Kasumi-1 (cell line): Measurements from ENCODE around the gene CREB1.
"Not testable (repeated sequence)": the region's sequence is repeated elsewhere in the genome, so short reads cannot be mapped to it uniquely, and the experiment has no call there.

Experiments used
- DNase-seq, 2 experiments: peaks; one replicate each; lab custom pipeline; 2025; lab: John Stamatoyannopoulos, UW

Gene CREB1

GRCh38 chr2:207617011-207617671 lies 87.4 kb downstream of the CREB1 start:
- no peak for DNase-seq

DNA sequence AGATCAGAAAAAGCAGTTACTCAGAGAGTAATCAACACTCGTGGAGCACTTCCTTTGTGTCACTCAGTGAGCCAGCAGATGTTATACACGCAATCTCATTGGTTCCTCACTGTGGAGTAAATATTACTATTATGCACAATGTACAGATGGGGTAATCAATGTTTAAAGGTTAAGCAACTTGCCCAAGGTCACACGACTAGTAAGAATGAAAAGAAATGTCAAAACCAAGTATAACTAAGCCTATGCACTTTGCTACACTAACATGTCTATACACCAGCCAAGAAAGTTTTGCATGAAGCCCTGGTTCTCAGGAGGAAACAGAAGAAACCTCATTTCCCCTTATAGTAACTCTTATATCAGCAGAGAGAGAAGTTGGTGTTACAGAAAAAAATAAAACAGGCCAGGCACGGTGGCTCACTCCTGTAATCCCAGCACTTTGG lies 90.0 kb downstream of the CREB1 start:
- peak; percentile 55 to 63 for DNase-seq

GRCh38 chr2:207621501-207622039 lies 91.8 kb downstream of the CREB1 start:
- no peak for DNase-seq

GRCh38 chr2:207624185-207625013 lies 94.6 kb downstream of the CREB1 start:
- peak; percentile 34 to 49 for DNase-seq

GRCh38 chr2:207625014-207625907 lies 95.5 kb downstream of the CREB1 start, which contains the start of gene METTL21A:
TSS of gene METTL21A (minus strand) at chr2:207625394. CDS start at chr2:207624375, 1,019 bp downstream.
- DNase-seq = peak; percentile 61 to 64

DNA sequence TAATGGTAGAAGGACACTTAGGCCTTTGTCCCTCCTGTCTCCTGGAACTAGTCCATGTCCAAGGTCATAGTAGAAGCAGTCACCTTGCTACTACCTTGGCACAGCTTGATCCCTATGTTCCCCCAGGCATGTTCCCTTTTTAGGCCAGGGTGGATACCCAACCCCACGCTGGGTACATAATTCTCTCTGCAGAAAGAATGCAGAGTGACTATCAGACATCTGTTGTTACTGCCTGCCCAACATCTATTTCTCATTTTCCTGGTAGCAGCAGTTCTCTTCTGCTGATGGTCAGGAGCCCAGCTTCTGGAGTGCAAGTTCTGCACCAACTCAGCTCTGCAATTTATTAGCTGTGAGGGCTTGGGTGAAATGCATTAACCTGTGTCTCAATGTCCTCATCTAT lies 99.8 kb downstream of the CREB1 start:
- no peak for DNase-seq

- no peak for DNase-seq
Measured at GRCh38 chr2:207630491-207630890, 100.7 kb downstream of the CREB1 start.

DNA sequence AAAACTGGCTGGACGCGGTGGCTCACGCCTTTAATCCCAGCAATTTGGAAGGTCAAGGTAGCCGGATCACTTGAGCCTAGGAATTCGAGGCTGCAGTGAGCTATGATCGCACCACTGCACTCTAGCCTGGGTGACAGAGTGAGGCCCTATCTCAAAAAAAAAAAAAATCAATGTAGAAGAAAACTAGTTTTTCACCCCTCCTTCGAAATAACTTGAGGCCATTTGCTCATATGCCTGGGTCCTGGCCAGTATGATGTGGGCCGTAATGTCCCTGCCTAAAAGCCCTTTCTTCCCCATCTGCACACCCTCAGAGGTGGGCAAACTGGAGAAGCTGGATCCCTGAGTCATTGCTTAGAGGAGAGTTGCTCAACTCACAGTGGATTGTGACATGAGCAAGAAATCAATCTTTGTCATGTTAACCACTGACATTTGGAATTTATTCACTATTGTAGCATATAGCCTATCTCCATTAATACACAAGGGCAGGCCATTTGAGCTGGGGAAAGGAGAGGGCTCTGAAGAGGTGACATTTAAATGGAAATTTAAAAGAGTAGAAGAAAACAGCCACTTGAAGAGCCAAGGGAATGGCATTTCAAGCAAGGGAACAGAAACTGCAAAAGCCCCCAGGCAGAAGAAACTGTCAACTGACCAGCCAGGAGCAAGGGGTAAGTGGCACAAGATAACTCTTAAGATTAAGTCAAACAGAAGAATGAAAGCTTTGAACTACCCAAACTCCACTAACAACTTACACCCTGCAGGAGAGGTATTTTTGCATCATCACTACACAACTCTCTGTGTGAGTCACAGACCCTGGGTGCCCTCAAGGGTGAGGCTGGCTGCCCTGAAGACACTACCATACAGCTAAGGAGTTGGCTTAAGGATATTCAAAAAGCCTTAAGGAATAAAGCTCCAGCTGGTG lies 103.1 kb downstream of the CREB1 start:
- DNase-seq = peak; percentile 7 to 14

DNA sequence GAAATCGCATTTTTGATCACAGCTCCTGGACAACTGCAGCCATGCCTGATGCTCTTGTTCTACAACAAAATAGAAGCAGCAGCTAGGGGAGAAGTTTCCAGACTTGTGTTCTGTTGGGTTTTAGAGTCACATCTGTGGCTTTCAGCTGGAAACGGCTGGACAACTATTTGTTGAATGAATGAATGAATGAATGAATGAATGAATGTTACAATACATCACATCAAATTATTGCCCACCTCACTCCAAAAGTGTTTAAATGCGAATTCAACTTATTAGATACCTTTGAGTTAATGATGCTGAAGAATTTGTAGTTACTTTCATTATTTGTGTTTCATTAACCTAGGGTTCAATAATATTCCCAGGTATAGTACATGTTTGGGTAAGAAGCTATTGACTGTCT lies 103.9 kb downstream of the CREB1 start:
- DNase-seq = no peak

GRCh38 chr2:207635468-207636200 lies 105.9 kb downstream of the CREB1 start:
- DNase-seq = peak; percentile 0 to 1

DNA sequence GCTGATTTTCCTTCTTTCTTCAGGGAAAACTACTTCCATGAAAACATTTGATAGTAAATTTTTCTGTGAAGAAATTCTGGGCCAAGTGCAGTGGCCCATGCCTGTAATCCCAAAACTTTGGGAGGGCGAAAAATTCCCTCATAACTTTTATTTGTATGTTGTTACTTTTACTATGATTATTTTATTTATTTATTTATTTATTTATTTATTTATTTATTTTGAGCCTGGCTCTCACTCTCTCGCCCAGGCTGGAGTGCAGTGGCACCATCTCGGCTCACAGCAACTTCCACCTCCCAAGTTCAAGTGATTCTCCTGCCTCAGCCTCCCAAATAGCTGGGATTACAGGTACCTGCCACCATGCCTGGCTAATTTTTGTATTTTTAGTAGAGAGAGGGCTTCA lies 109.5 kb downstream of the CREB1 start:
- DNase-seq = not testable (repeated sequence)

GRCh38 chr2:207640160-207640559 lies 110.4 kb downstream of the CREB1 start:
- no peak for DNase-seq

DNA sequence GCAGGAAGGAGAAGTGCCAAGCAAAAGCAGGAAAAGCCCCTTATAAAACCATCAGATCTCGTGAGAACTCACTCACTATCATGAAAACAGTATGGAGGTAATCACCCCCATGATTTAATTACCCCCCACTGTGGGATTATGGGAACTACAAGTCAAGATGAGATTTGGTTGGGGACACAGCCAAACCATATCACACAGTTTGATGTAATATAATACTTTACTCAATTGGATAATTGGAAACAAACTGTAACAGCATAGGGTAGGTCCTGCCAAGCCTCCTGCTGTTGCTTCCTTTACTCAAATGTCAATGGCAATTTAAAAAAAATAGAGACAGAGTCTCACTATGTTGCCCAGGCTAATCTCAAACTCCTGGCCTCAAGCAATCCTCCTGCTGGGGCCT lies 110.9 kb downstream of the CREB1 start:
- no peak for DNase-seq

DNA sequence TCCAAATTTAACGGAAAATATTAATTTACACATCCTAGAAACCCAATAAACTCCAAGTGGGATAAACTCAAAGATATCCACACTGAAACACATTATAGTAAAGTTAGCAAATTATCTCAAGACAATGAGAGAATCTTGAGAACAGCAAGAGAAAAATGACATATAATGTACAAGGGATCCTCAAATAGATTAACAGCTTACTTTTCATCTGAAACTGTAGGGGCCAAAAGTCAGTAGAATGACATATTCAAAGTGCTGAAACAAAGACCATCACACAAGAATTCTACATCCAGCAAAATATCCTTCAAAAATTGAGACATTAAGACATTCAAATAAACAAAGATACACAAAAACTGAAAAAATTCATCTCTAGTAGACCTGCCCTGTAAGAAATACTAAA lies 114.1 kb downstream of the CREB1 start:
- no peak for DNase-seq

GRCh38 chr2:207646582-207646981 lies 116.8 kb downstream of the CREB1 start:
- not testable (repeated sequence) for DNase-seq
